Gastrocnemius medialis (tissue), 4 donors: Measurements from ENCODE around the gene ALG6.
"Not testable (repeated sequence)": the region's sequence is repeated elsewhere in the genome, so short reads cannot be mapped to it uniquely, and the experiment has no call there.

Source experiments
- POLR2A ChIP-seq, 2 donors: fragments of 450-650 bp; IDR thresholded peaks; one replicate each; pipeline ENCODE4 v1.6.1; 2017; ENCODE audit warnings: antibody characterized with exemption in 2 of 2, mild to moderate bottlenecking in 2 of 2, moderate library complexity in 2 of 2
- TF ChIP-seq, protein P1 (sequence below), 5 experiments: fragments of 450-650 bp in 3 of 5; fragments of 200-600 bp in 2 of 5; sonication (generic) in 2 of 5; IDR thresholded peaks in 4 of 5; conservative IDR thresholded peaks in 1 of 5; 1 replicate in 4 of 5; 2 replicates in 1 of 5; pipeline ENCODE4 v1.5.1; 2016 to 2019; ENCODE audit warnings: antibody characterized with exemption in 5 of 5, mild to moderate bottlenecking in 3 of 5, moderate library complexity in 3 of 5

DNA sequence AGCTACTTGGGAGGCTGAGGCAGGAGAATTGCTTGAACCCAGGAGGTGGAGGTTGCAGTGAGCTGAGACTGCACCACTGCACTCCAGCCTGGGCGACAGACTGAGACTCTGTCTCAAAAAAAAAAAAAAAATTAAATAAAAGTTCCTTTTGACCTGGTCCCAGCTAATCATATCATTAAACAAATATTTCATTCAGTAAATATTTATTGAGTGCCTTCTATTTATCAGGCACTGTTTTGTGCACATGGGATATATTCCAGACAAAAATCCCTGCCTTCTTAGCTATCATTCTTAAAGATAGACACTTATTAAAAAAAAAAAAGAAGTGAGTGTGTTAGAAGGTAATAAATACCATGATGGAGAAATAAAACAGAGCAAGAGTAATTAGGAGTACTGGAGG lies 53.3 kb downstream of the ALG6 start:
- TF ChIP-seq POLR2A (IDR thresholded peaks at IDR 0.05), result not testable (repeated sequence)
- TF ChIP-seq, protein P1, sequence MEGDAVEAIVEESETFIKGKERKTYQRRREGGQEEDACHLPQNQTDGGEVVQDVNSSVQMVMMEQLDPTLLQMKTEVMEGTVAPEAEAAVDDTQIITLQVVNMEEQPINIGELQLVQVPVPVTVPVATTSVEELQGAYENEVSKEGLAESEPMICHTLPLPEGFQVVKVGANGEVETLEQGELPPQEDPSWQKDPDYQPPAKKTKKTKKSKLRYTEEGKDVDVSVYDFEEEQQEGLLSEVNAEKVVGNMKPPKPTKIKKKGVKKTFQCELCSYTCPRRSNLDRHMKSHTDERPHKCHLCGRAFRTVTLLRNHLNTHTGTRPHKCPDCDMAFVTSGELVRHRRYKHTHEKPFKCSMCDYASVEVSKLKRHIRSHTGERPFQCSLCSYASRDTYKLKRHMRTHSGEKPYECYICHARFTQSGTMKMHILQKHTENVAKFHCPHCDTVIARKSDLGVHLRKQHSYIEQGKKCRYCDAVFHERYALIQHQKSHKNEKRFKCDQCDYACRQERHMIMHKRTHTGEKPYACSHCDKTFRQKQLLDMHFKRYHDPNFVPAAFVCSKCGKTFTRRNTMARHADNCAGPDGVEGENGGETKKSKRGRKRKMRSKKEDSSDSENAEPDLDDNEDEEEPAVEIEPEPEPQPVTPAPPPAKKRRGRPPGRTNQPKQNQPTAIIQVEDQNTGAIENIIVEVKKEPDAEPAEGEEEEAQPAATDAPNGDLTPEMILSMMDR (IDR thresholded peaks at IDR 0.05 in 4 of 5, conservative IDR thresholded peaks at IDR 0.05 in 1 of 5), result not testable (repeated sequence)
